Chondrocyte (in vitro differentiated cells): Measurements from ENCODE around the gene TMEM145. TPM values are rescaled to one million over a fixed set of nuclear protein-coding genes. Genes with fewer than 3 reads are reported as not detected.
A peak's percentile ranks its signal among the peaks of the same experiment; 100 is the strongest.
"Not testable (repeated sequence)": the region's sequence is repeated elsewhere in the genome, so short reads cannot be mapped to it uniquely, and the experiment has no call there.

ENCODE experiments used
- DNase-seq: peaks from one replicate; pipeline ENCODE4 v3.0.0; 2021; ENCODE audit warnings: mixed read lengths, low spot score
- H3K27ac Mint-ChIP-seq: one replicate; pipeline ENCODE4 v1.8.0; 2021; ENCODE audit warnings: mild to moderate bottlenecking, moderate library complexity, mixed read lengths; ENCODE audit not compliant: unreplicated experiment
- H3K27me3 Mint-ChIP-seq: 2 replicates; pipeline ENCODE4 v1.8.0; 2021; ENCODE audit warnings: low read depth, mixed read lengths
- H3K36me3 Mint-ChIP-seq: 2 replicates; pipeline ENCODE4 v1.8.0; 2021; ENCODE audit warnings: low read depth, mixed read lengths
- H3K4me1 Mint-ChIP-seq: 2 replicates; pipeline ENCODE4 v1.8.0; 2021; ENCODE audit warnings: low read depth, mild to moderate bottlenecking, mixed read lengths
- H3K4me3 Mint-ChIP-seq: one replicate; pipeline ENCODE4 v1.8.0; 2021; ENCODE audit warnings: mild to moderate bottlenecking, moderate library complexity, mixed read lengths; ENCODE audit not compliant: unreplicated experiment
- H3K9me3 Mint-ChIP-seq: 2 replicates; pipeline ENCODE4 v1.8.0; 2021; ENCODE audit warnings: low read depth, mixed read lengths
- CTCF ChIP-seq: fragments of 200-600 bp; sonication (generic); IDR thresholded peaks from 2 replicates; pipeline ENCODE4 v1.5.0; 2021; ENCODE audit warnings: antibody characterized with exemption, mild to moderate bottlenecking, moderate library complexity
- total RNA-seq: library from RNA; stranded (reverse); gene quantifications from 3 replicates; pipeline ENCODE4 v1.2.1, GENCODE V29; 2021

TMEM145 gene
- total RNA-seq, 1 donor from 2014 or later = 0.32 TPM

- Mint-ChIP-seq H3K27ac (no peak overlapping the region), H3K36me3 (no peaks in the 10 kb centered on the region), H3K27me3 (peaks cover 11% of the 10 kb centered on the region)
Measured at GRCh38 chr19:42328106-42328505, 15.0 kb downstream of the TMEM145 start.

DNA sequence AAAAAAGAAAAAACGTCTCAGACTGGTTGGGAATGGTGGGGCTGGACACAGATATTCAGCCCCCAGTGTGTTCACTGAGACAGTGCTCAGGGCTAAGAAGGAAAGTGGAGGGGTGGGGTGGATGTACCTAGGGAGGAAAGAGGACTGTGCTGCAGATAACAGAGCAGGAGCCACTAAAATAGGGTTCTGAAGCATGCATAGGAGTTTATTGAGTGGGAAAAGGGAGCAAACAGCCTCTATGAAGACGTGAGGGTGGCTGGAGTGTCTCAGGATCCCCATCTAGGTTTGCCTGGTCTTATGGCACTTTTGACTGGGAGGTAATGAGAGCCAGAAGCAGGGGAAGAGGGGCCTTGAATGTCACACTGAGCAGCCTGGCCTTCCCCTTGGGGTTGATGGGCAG lies 15.7 kb downstream of the TMEM145 start:
- no peak overlapping the region for H3K4me3 Mint-ChIP-seq
- DNase-seq = no peak
- H3K4me1 Mint-ChIP-seq = peaks cover 40% of the 10 kb centered on the region

More at GRCh38 chr19:42328106-42328505, 15.0 kb downstream of the TMEM145 start:
- Mint-ChIP-seq H3K4me3 (no peak overlapping the region), H3K9me3 (no peaks in the 10 kb centered on the region), H3K4me1 (peaks cover 40% of the 10 kb centered on the region)
- TF ChIP-seq CTCF = no peak
- DNase-seq = no peak

GRCh38 chr19:42330241-42330711 lies 17.2 kb downstream of the TMEM145 start:
- Mint-ChIP-seq H3K36me3 (no peaks in the 10 kb centered on the region), H3K4me3 (no peak overlapping the region), H3K9me3 (no peaks in the 10 kb centered on the region), H3K4me1 (peaks cover 34% of the 10 kb centered on the region), H3K27ac (peak overlapping the region; percentile 20), H3K27me3 (no peaks in the 10 kb centered on the region)
- no peak for TF ChIP-seq CTCF
- DNase-seq = no peak

More for the DNA sequence above, 15.7 kb downstream of the TMEM145 start:
- Mint-ChIP-seq H3K27ac (no peak overlapping the region), H3K36me3 (no peaks in the 10 kb centered on the region), H3K9me3 (no peaks in the 10 kb centered on the region), H3K27me3 (peaks cover 6% of the 10 kb centered on the region)
- TF ChIP-seq CTCF = no peak

DNA sequence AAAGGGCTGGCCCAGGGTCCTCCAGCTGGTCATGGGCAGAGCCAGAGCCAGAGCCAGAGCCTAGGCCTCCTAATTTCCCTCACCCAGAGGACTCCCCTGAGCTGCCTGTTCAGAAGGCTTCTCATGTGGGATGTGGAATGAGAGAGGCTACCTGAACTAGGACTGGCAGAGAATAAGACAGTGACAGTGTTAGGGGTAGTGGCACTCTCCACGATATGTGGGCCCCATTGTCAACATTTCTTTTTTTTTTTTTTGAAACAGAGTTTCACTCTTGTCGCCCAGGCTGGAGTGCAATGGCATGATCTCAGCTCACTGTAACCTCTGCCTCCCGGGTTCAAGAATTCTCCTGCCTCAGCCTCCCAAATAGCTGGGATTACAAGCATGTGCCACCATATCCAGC lies 18.2 kb downstream of the TMEM145 start:
- not testable (repeated sequence) for H3K36me3 Mint-ChIP-seq, DNase-seq, H3K4me3 Mint-ChIP-seq, H3K27me3 Mint-ChIP-seq, H3K9me3 Mint-ChIP-seq, H3K27ac Mint-ChIP-seq
- H3K4me1 Mint-ChIP-seq = peaks cover 30% of the 10 kb centered on the region

GRCh38 chr19:42332059-42332458 lies 18.9 kb downstream of the TMEM145 start:
- peaks cover 22% of the 10 kb centered on the region for H3K4me1 Mint-ChIP-seq
- no peak for DNase-seq
- H3K27ac Mint-ChIP-seq = peak overlapping the region; percentile 32
- no peaks in the 10 kb centered on the region for H3K27me3 Mint-ChIP-seq
- H3K36me3 Mint-ChIP-seq = no peaks in the 10 kb centered on the region
- no peak for TF ChIP-seq CTCF
- H3K9me3 Mint-ChIP-seq = no peaks in the 10 kb centered on the region
- H3K4me3 Mint-ChIP-seq = no peak overlapping the region

DNA sequence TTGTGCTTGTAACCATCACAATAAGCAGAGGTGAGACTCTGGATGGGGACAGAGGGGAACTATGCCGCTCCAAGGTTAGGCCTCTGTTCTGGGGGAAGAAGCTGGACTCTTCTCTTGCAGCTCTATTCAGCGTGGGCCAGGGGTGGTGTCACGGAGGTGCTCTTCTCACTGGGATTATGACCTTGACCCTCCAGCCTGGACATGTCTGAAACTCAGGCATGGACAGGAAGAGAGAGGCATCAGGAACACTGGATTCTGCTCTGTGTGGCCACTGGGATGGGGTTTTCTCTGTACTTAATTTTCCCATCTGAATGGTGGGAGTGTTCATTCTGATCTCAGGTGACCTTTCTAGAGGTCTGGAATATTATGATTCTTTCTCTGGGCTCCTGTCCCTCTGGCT lies 19.9 kb downstream of the TMEM145 start:
- H3K27ac Mint-ChIP-seq = no peak overlapping the region
- no peak for TF ChIP-seq CTCF
- DNase-seq = no peak
- H3K4me3 Mint-ChIP-seq = no peak overlapping the region
- H3K9me3 Mint-ChIP-seq = no peaks in the 10 kb centered on the region
- no peaks in the 10 kb centered on the region for H3K27me3 Mint-ChIP-seq
- H3K4me1 Mint-ChIP-seq = peaks cover 13% of the 10 kb centered on the region
- peaks cover 2% of the 10 kb centered on the region for H3K36me3 Mint-ChIP-seq
